Right lobe of liver (tissue), 4 donors: Measurements from ENCODE around the gene MCCC1.

ENCODE experiments used
- POLR2A ChIP-seq: fragments of 450-650 bp; IDR thresholded peaks from one replicate; pipeline ENCODE4 v1.6.1; 2017; ENCODE audit warnings: antibody characterized with exemption, mild to moderate bottlenecking
- TF ChIP-seq, protein P1 (sequence below), 4 donors: fragments of 200-600 bp in 3 of 4; fragments of 450-650 bp in 1 of 4; IDR thresholded peaks; one replicate each; pipeline versions ENCODE4 v1.5.1 to v1.8.0; 2016 to 2022; ENCODE audit warnings: antibody characterized with exemption in 4 of 4, mild to moderate bottlenecking in 2 of 4
- donor health status: DM: no; HTN: no; CAD: no.
- donor health status: DM: no; HTN: no; CAD: no.
- donor health status: DM: no; HTN: yes; CAD: no.

DNA sequence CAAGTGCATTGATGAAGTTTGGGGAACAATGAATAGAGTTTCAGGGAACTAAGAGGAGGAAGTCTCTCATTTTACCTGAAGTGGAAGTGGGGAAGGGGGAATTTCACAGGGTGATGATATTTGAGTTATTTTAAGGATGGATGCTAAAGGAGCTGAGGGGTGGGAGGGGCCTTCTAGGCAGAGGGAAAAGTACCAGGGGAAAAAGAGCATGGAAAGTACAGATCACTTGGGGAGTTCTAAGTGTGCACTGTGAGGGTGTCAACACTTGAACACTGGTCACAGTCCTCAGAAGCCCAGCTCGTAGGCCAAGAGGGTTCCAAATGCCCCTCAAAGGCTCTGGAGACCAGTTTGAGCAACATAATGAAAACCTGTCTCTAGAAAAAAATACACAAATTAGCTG is 45.1 kb upstream of the MCCC1 start:
- TF ChIP-seq, protein P1, sequence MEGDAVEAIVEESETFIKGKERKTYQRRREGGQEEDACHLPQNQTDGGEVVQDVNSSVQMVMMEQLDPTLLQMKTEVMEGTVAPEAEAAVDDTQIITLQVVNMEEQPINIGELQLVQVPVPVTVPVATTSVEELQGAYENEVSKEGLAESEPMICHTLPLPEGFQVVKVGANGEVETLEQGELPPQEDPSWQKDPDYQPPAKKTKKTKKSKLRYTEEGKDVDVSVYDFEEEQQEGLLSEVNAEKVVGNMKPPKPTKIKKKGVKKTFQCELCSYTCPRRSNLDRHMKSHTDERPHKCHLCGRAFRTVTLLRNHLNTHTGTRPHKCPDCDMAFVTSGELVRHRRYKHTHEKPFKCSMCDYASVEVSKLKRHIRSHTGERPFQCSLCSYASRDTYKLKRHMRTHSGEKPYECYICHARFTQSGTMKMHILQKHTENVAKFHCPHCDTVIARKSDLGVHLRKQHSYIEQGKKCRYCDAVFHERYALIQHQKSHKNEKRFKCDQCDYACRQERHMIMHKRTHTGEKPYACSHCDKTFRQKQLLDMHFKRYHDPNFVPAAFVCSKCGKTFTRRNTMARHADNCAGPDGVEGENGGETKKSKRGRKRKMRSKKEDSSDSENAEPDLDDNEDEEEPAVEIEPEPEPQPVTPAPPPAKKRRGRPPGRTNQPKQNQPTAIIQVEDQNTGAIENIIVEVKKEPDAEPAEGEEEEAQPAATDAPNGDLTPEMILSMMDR (IDR thresholded peaks at IDR 0.05): no peak
- no peak for TF ChIP-seq POLR2A
